HepG2 (cell line): Measurements from ENCODE around the gene NCOA6. TPM values are rescaled to one million over a fixed set of nuclear protein-coding genes. Genes with fewer than 3 reads are reported as not detected.

Source experiments
- DNMT1 ChIP-seq: sonication (generic); formaldehyde crosslinking; IDR thresholded peaks from 2 replicates; pipeline ENCODE4 v1.5.1; 2020; ENCODE audit warnings: mild to moderate bottlenecking, missing genetic modification reagents
- EEA1 ChIP-seq: sonication (generic); formaldehyde crosslinking; IDR thresholded peaks from 2 replicates; pipeline ENCODE4 v1.5.1; 2020; ENCODE audit warnings: mild to moderate bottlenecking, missing genetic modification reagents, borderline replicate concordance
- FOXP1 ChIP-seq, 2 experiments: fragments of 450-650 bp in 1 of 2; IDR thresholded peaks; 2 replicates each; pipeline ENCODE4 v1.6.1; 2017 to 2018; ENCODE audit warnings: antibody characterized with exemption in 1 of 2
- ISX ChIP-seq: sonication (generic); formaldehyde crosslinking; conservative IDR thresholded peaks from 2 replicates; pipeline ENCODE4 v1.5.0; 2020; ENCODE audit warnings: missing genetic modification reagents
- MAFF ChIP-seq: IDR thresholded peaks from 2 replicates; pipeline ENCODE4 v1.6.1; 2011; ENCODE audit warnings: low read depth, low read length, improper control_type of control experiment
- MAFK ChIP-seq, 2 experiments: IDR thresholded peaks in 1 of 2; conservative IDR thresholded peaks in 1 of 2; 2 replicates each; pipeline ENCODE4 v1.6.1; 2011; ENCODE audit warnings: improper control_type of control experiment in 2 of 2, low read length in 2 of 2
- MAZ ChIP-seq, 2 experiments: sonication (generic) in 1 of 2; formaldehyde crosslinking in 1 of 2; IDR thresholded peaks; 2 replicates each; pipeline versions ENCODE4 v1.5.0 to v1.6.1; 2012 to 2020; ENCODE audit warnings: low read depth in 2 of 2, mild to moderate bottlenecking in 2 of 2, borderline replicate concordance in 1 of 2, improper control_type of control experiment in 1 of 2, low read length in 1 of 2, missing genetic modification reagents in 1 of 2, moderate library complexity in 1 of 2
- MED13 ChIP-seq: sonication (generic); formaldehyde crosslinking; IDR thresholded peaks from 2 replicates; pipeline ENCODE4 v1.5.0; 2020; ENCODE audit warnings: missing genetic modification reagents
- SALL1 ChIP-seq: sonication (generic); formaldehyde crosslinking; IDR thresholded peaks from 2 replicates; pipeline ENCODE4 v1.8.0; 2022; ENCODE audit warnings: mild to moderate bottlenecking, missing genetic modification reagents
- SIN3B ChIP-seq: fragments of 150-350 bp; IDR thresholded peaks from 2 replicates; pipeline ENCODE4 v1.6.1; 2014; ENCODE audit warnings: low read length
- THAP11 ChIP-seq: IDR thresholded peaks from 2 replicates; pipeline ENCODE4 v1.6.1; 2016; ENCODE audit warnings: missing biosample characterization, missing genetic modification reagents
- TOE1 ChIP-seq: sonication (generic); formaldehyde crosslinking; IDR thresholded peaks from 2 replicates; pipeline ENCODE4 v1.4.0; 2020; ENCODE audit warnings: mild to moderate bottlenecking, missing genetic modification reagents
- TP53 ChIP-seq: sonication (generic); formaldehyde crosslinking; conservative IDR thresholded peaks from 2 replicates; pipeline ENCODE4 v1.4.0; 2020; ENCODE audit warnings: missing genetic modification reagents
- ZNF12 ChIP-seq: sonication (generic); formaldehyde crosslinking; IDR thresholded peaks from 2 replicates; pipeline ENCODE4 v1.5.0; 2020; ENCODE audit warnings: missing genetic modification reagents
- ZNF124 ChIP-seq: sonication (generic); formaldehyde crosslinking; IDR thresholded peaks from 2 replicates; pipeline ENCODE4 v1.4.0; 2020; ENCODE audit warnings: missing genetic modification reagents
- ZNF232 ChIP-seq: sonication (generic); formaldehyde crosslinking; IDR thresholded peaks from 2 replicates; pipeline ENCODE4 v1.4.0; 2020; ENCODE audit warnings: missing genetic modification reagents, borderline replicate concordance
- ZNF329 ChIP-seq: sonication (generic); formaldehyde crosslinking; IDR thresholded peaks from 2 replicates; pipeline ENCODE4 v1.9.0; 2021; ENCODE audit warnings: low read depth, mild to moderate bottlenecking, missing genetic modification reagents
- ZNF431 ChIP-seq: sonication (generic); formaldehyde crosslinking; IDR thresholded peaks from 2 replicates; pipeline ENCODE4 v1.9.0; 2022; ENCODE audit warnings: missing genetic modification reagents, low read depth, mild to moderate bottlenecking, borderline replicate concordance
- ZNF451 ChIP-seq: sonication (generic); formaldehyde crosslinking; IDR thresholded peaks from 2 replicates; pipeline ENCODE4 v1.5.0; 2020; ENCODE audit warnings: mild to moderate bottlenecking, missing genetic modification reagents
- ZNF777 ChIP-seq: sonication (generic); formaldehyde crosslinking; IDR thresholded peaks from 2 replicates; pipeline ENCODE4 v1.4.0; 2020; ENCODE audit warnings: missing genetic modification reagents
- ZNF782 ChIP-seq: sonication (generic); formaldehyde crosslinking; IDR thresholded peaks from 2 replicates; pipeline ENCODE4 v1.4.0; 2020; ENCODE audit warnings: missing genetic modification reagents, mild to moderate bottlenecking, borderline replicate concordance
- ZNF878 ChIP-seq: sonication (generic); formaldehyde crosslinking; IDR thresholded peaks from 2 replicates; pipeline ENCODE4 v1.8.1; 2023; ENCODE audit warnings: mild to moderate bottlenecking, missing genetic modification reagents, moderate library complexity
- ZSCAN20 ChIP-seq: sonication (generic); formaldehyde crosslinking; IDR thresholded peaks from 2 replicates; pipeline ENCODE4 v1.4.0; 2020; ENCODE audit warnings: missing genetic modification reagents, mild to moderate bottlenecking, borderline replicate concordance
- polyA plus RNA-seq, 8 experiments: library from polyadenylated mRNA; depleted of rRNA in 3 of 8; stranded (reverse) in 7 of 8; unstranded in 1 of 8; fragments of >200 nt; fragmentation: Illumina TruSeq in 4 of 8; extraction: Trizol in 4 of 8; gene quantifications; 2 replicates each; pipeline versions ENCODE4 v1.2.1 to v1.2.3, GENCODE V29; 2011 to 2016; ENCODE audit warnings: low read depth in 4 of 8, missing spikeins in 1 of 8, mixed read lengths in 1 of 8; ENCODE audit not compliant: insufficient read depth in 1 of 8
- total RNA-seq, 5 experiments: library from RNA; depleted of rRNA; stranded (reverse); fragments of >200 nt; fragmentation: Illumina TruSeq; extraction: Trizol; gene quantifications; 2 replicates each; pipeline ENCODE4 v1.2.3, GENCODE V29; 2016; ENCODE audit warnings: low read depth in 1 of 5
- TF ChIP-seq, protein P1 (sequence below): IDR thresholded peaks from 2 replicates; pipeline ENCODE4 v1.6.1; 2016
- TF ChIP-seq, protein P2 (sequence below): IDR thresholded peaks from 2 replicates; pipeline ENCODE4 v1.6.1; 2016
- TF ChIP-seq, protein P3 (sequence below): sonication (generic); formaldehyde crosslinking; IDR thresholded peaks from 2 replicates; pipeline ENCODE4 v1.8.0; 2022; ENCODE audit warnings: low read depth, missing genetic modification reagents

Gene NCOA6
- total and polyA plus RNA-seq, 2 of the 13 experiments (the other 11 are each of a cell fraction or from before 2014, with no cell fraction given), result 11.2 to 29.3 TPM

DNA sequence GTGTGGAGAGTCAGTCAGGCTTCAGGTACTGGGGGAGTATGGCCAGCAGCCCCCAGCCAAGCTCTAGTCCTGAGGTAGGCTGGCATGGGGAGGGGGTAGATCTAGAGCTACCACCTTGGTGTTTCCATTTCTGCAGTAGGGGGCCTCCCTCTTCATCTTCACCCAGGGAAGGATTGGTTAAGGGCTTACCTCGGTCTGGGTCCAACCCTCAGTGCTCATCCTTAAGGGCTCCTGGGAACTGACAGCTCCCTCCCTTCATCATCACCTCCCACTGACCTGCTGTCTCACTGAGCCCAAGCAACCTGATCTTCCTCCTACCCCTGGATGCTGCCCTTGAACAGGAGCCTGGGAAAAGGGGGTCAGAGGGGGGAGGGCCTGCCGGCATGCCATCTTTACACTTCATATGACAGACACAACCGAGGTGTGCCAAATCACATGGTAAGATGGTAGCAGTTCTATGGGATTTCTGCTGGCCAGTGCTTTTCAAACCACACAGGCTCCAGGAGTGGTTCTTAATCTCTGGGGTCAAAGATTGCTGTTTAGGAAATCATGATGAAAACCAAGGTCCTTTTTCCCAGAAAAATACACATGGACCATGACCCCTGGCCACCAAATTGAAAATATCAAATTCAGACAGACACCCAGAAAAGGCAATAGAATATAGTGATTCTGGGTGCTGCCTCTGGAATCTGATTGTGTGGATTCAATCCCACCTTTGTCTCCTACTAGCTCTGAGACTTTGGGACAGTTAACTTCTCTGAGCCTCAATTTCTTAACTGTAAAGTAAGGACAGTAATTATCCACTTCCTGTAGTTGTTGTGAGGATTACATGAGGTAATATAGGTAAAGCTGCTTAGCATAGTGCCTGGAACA lies 118.3 kb downstream of the NCOA6 start (continued):
- TF ChIP-seq ZNF451, result no peak
- no peak for TF ChIP-seq EEA1 (CRISPR knock-in tag)
- no peak for TF ChIP-seq TP53 (CRISPR knock-in tag)
- no peak for TF ChIP-seq ZNF878 (CRISPR knock-in tag)
- no peak for TF ChIP-seq ZNF329 (CRISPR knock-in tag)
- TF ChIP-seq ZNF431, result peak; percentile 80; the same call in 1 of the 2 replicates
- peak; percentile 73 for TF ChIP-seq THAP11
- TF ChIP-seq MAZ (IDR thresholded peaks at IDR 0.05; ENCODE audit: borderline replicate concordance, low read depth, low read length), result no peak
- TF ChIP-seq MAZ (CRISPR knock-in tag; IDR thresholded peaks at IDR 0.05; ENCODE audit: low read depth), result peak; percentile 40
- peak; percentile 86 for TF ChIP-seq SALL1
- TF ChIP-seq SIN3B, result no peak
- no peak for TF ChIP-seq FOXP1 (IDR thresholded peaks at IDR 0.05)
- TF ChIP-seq FOXP1 (CRISPR knock-in tag; IDR thresholded peaks at IDR 0.05), result peak; percentile 57
- no peak for TF ChIP-seq ZNF777
- TF ChIP-seq, protein P1, sequence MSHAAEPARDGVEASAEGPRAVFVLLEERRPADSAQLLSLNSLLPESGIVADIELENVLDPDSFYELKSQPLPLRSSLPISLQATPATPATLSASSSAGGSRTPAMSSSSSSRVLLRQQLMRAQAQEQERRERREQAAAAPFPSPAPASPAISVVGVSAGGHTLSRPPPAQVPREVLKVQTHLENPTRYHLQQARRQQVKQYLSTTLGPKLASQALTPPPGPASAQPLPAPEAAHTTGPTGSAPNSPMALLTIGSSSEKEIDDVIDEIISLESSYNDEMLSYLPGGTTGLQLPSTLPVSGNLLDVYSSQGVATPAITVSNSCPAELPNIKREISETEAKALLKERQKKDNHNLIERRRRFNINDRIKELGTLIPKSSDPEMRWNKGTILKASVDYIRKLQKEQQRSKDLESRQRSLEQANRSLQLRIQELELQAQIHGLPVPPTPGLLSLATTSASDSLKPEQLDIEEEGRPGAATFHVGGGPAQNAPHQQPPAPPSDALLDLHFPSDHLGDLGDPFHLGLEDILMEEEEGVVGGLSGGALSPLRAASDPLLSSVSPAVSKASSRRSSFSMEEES (CRISPR knock-in tag), result 0 out of 2 replicates have a peak, but pooled peaks have one; percentile 28
- TF ChIP-seq MAFF, result no peak
- 0 out of 2 replicates have a peak, but pooled peaks have one; percentile 71 for TF ChIP-seq ZSCAN20 (CRISPR knock-in tag)
- TF ChIP-seq DNMT1 (CRISPR knock-in tag), result no peak
- TF ChIP-seq, protein P2, sequence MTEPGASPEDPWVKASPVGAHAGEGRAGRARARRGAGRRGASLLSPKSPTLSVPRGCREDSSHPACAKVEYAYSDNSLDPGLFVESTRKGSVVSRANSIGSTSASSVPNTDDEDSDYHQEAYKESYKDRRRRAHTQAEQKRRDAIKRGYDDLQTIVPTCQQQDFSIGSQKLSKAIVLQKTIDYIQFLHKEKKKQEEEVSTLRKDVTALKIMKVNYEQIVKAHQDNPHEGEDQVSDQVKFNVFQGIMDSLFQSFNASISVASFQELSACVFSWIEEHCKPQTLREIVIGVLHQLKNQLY, result no peak
- peak; percentile 84; the same call in 1 of the 2 replicates for TF ChIP-seq ZNF232 (CRISPR knock-in tag)
- 0 out of 2 replicates have a peak, but pooled peaks have one; percentile 38 for TF ChIP-seq MED13
- no peak for TF ChIP-seq TOE1 (CRISPR knock-in tag)
- TF ChIP-seq ZNF12 (CRISPR knock-in tag), result no peak
- TF ChIP-seq ZNF782, result 0 out of 2 replicates have a peak, but pooled peaks have one; percentile 71
- no peak for TF ChIP-seq ISX (CRISPR knock-in tag)
- peak; percentile 74; the same call in 1 of the 2 replicates for TF ChIP-seq ZNF124
- no peak for TF ChIP-seq MAFK (conservative IDR thresholded peaks at IDR 0.05 in 1 of 2, IDR thresholded peaks at IDR 0.05 in 1 of 2; ENCODE audit: low read length in 2 of 2)
- TF ChIP-seq, protein P3, sequence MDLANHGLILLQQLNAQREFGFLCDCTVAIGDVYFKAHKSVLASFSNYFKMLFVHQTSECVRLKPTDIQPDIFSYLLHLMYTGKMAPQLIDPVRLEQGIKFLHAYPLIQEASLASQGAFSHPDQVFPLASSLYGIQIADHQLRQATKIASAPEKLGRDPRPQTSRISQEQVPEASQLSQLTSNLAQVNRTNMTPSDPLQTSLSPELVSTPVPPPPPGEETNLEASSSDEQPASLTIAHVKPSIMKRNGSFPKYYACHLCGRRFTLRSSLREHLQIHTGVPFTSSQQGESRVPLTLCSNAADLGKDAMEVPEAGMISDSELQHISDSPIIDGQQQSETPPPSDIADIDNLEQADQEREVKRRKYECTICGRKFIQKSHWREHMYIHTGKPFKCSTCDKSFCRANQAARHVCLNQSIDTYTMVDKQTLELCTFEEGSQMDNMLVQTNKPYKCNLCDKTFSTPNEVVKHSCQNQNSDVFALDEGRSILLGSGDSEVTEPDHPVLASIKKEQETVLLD (CRISPR knock-in tag), result no peak
